Caki2 (cell line): Measurements from ENCODE around the gene RBM42. TPM values are rescaled to one million over a fixed set of nuclear protein-coding genes. Genes with fewer than 3 reads are reported as not detected.
"Not testable (repeated sequence)": the region's sequence is repeated elsewhere in the genome, so short reads cannot be mapped to it uniquely, and the experiment has no call there.

Source experiments
- DNase-seq: peaks from one replicate; pipeline ENCODE4 v3.0.0-alpha.2; 2015; ENCODE audit warnings: low read depth
- in situ Hi-C: cut with HindIII; loops from 2 replicates; pipeline ENCODE4 v1.10.0; 2016; ENCODE audit warnings: low sequenced_read_pairs, low pct_unique_long_range_greater_than_20kb, mixed read lengths
- total RNA-seq: library from RNA; depleted of rRNA; stranded (reverse); fragments of >200 nt; shearing (Covaris generic); gene quantifications from 2 replicates; pipeline ENCODE4 v1.2.3, GENCODE V29; 2014; ENCODE audit warnings: low replicate concordance

Gene RBM42
- total RNA-seq, 1 experiment from 2014 or later, result 171 TPM

DNA sequence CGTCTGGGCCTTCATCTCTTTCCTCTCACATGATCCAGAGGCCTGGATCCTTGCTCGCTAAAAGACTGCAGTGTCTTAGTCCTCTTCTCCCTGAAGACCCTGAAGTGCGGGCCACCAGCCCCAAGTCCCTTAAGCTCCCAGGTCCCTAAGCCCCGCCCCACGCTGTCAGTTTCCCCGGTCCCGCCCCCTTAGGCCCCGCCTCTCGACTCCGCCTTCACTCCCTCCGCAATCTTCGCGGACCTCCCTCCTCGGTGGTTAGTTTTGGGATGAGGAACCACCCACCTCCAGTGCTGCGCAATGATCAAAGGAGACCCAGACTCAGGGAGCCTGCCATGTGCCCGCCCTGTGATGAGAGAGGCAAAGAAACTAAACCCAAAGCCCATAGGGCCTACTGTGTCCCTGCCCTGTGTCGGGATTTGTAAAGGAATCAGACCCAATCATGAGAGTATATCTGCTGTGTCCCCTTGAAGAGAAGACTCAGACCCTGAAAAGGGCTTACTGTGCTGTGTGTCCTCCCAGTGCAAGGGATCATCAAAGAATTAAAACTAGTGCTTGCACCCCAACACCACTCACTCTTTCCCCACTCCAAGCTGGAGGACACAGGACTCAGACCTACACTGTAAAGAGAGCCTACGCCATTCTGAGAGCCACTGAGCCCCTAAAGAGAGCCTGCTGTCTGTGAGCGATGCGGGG is 16.3 kb downstream of the RBM42 start:
- in situ Hi-C loops, result no loop called here
- DNase-seq, result peak; percentile 65

- DNase-seq, result no peak
- in situ Hi-C loops, result no loop called here
These were observed 17.1 kb downstream of the RBM42 start for GRCh38 chr19:35645680-35646511.

DNA sequence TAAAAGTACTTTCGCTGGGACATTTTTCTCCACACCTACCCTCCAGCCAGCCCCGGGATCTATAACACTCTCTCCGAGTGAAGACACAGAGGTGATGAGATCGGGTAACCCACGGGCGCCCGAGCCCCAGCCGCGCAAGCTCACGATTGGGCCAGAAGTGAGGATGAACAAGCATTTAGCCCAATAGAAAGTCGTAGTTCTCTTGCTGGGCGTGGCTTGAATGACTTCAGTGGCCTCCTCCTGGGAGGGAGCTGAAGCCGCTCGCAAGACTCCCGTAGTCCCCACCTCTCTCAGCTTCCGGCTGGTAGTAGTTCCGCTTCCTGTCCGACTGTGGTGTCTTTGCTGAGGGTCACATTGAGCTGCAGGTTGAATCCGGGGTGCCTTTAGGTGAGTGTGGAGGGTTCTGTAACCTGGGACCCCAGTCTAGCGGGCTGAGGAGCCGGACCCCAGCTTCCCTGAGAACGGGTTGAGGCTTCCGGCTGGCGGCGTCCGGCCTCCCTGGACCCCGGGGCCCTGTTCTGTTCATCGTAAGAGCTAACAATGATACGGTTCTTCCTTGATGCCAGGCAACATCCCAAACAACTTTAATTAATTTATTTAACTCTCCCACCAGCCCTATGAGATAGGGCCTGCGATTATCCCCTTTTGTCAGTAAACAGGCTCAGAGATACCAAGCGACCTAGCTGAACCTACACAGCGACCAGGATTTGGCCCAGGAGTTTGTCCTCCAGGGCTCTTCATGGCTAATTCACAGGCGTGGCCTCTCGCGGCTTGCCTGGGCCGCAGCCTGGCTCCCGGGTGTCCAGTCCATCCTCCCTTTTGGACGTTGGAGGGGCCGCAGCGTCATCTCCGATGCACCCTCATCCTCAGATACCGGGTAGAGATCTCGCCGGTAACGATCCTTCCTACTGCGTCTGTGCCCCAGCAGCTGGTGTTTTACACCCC is 19.5 kb downstream of the RBM42 start, which contains the start of gene COX6B1:
COX6B1 (plus strand) TSS at position 307 of the 945 bp plus-strand sequence. CDS start 2,921 bp downstream, outside the sequence.
- in situ Hi-C loops, result no loop called here
- DNase-seq, result peak; percentile 96

DNA sequence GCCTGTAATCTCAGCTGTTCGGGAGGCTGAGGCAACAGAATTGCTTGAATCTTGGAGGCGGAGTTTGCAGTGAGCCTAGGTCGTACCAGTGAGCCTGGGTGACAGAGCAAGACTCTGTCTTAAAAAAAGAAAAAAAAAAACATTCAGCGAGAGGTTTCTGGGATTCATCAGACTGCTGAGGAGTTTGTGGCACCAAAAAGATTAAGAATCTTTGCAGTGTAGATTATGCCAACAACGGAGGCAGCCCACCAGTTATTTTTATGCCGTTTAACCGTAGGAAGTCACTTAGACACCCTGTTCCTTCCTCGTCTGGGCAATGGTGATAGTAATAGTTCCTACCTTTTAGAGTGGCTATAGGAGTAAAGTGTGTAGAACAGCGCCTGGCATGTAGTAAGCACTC is 21.7 kb downstream of the RBM42 start:
- no peak for DNase-seq
- in situ Hi-C loops, result no loop called here

DNA sequence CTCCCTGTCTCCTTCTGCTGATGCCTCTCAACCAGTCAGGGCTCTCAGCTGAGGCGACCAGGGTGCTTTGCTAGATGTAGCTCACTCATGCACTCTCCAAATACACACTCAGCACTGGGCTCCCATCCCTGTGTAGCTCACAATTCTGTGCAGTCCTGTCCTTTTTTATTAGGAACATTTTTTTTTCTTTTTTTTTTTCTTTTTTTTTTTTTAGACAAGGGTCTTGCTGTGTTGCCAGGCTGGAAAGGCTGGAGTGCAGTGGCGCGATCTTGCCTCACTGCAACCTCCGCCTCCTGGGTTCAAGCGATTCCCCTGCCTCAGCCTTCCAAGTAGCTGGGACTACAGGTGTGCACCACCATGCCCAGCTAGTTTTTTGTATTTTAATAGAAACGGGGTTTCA is 26.0 kb downstream of the RBM42 start:
- in situ Hi-C loops, result not testable (repeated sequence)

DNA sequence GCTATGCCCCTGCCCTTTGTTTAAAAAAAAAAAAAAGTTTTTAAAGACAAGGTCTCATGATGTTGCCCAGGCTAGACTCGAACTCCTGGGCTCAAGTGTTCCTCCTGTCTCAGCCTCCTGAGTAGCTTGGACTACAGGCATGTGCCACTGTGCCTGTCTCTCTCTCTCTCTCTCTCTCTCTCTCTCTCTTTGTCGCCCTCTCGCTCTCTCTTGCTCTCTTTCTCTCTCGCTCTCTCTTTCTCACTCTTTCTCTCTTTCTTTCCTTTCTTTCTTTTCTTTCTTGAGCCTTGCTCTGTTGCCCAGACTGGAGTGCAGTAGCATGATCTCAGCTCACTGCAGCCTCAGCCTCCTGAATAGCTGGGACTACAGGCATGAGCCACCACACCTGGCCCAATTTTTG is 26.8 kb downstream of the RBM42 start:
- in situ Hi-C loops, result no loop called here
- DNase-seq, result no peak

More for the DNA sequence above, 26.0 kb downstream of the RBM42 start:
- not testable (repeated sequence) for DNase-seq

GRCh38 chr19:35656700-35657099 is 27.9 kb downstream of the RBM42 start:
- in situ Hi-C loops, result no loop called here
- no peak for DNase-seq

- no peak for DNase-seq
- in situ Hi-C loops, result no loop called here
These were observed 29.3 kb downstream of the RBM42 start for GRCh38 chr19:35657904-35658700.

GRCh38 chr19:35661995-35662340 is 33.1 kb downstream of the RBM42 start:
- in situ Hi-C loops, result no loop called here
- no peak for DNase-seq

DNA sequence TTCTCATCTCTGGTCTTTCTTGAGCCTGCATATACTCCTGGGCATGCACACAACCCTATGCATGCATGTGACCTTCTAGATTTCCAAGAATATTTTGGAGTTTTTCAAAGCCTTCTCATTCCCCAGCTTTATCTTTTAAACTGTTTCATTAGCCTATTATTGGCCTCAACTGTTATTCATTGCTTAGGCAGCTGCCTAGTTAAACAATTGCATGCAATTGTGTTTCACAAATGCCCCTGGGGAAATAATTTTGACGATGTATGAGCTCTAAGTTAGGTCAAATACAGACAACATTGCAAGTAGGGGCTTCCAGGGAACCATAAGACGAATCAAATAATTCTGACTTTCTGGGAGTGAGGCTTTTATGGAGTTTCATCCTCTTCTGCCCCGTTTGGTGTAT is 35.1 kb downstream of the RBM42 start:
- in situ Hi-C loops, result no loop called here
- no peak for DNase-seq

DNA sequence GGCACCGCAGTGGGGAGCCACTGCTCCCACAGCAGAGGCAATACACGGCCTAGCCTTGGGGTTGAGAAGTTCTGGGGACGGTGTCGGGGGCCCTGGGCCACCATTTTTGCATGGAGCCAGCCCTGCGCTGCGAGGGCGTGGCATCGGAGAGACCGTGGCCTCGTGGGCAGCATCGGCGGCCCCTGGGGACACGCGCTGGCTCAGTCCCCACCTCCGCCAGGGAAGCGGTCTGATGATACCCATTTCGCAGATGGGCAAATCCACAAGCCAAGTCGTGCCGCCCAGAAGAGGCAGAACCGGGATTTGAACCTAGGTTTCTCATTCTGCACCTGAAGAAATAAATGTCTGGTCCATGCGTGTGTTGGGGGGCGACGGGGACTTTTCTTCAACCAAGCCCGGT is 36.3 kb downstream of the RBM42 start:
- DNase-seq, result no peak
- in situ Hi-C loops, result no loop called here

DNA sequence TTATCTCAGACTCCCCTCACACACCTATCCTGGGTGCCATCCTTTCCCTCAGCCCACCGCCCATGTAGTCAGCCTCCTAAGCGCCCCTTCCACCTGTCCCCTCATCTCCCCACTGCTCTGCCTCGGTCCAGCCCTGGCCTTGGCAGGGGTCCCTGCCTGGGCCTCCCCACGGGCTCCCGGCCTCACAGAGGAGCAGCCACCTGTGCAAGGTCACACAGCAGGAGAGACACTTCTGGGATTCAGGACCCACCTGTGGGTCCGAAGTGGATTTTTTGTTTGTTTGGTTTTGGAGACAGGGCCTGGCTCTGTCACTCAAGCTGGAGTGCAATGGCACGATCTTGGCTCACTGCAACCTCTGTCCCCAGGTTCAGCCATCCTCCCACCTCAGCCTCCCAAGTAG is 36.8 kb downstream of the RBM42 start:
- DNase-seq, result no peak
- in situ Hi-C loops, result no loop called here

- in situ Hi-C loops, result no loop called here
- no peak for DNase-seq
These were observed 37.5 kb downstream of the RBM42 start, which contains the start of gene UPK1A for GRCh38 chr19:35666251-35666913. UPK1A (plus strand) TSS chr19:35666517; CDS start chr19:35666813, 296 bp downstream.

GRCh38 chr19:35669566-35669965 is 40.7 kb downstream of the RBM42 start:
- no peak for DNase-seq
- in situ Hi-C loops, result no loop called here

- in situ Hi-C loops, result no loop called here
These were observed 41.1 kb downstream of the RBM42 start for GRCh38 chr19:35669974-35670373.

DNA sequence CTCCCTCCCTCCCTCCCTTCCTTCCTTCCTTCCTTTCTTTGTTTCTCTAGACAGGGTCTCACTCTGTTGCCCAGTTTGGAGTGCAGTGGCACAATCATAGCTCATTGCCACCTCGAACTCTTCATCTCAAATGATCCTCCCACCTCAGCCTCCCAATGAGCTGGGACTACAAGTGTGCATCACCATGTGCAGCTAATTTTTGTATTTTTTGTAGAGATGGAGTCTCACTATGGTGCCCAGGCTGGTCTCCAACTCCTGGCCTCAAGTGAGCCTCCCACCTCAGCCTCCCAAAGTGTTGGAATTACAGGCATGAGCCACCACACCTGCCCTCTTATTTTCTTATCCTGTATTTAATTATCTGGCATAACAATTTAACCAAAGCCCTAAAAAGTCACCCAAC is 41.9 kb downstream of the RBM42 start:
- no peak for DNase-seq
- in situ Hi-C loops, result no loop called here

More at GRCh38 chr19:35669974-35670373, 41.1 kb downstream of the RBM42 start:
- DNase-seq, result no peak

DNA sequence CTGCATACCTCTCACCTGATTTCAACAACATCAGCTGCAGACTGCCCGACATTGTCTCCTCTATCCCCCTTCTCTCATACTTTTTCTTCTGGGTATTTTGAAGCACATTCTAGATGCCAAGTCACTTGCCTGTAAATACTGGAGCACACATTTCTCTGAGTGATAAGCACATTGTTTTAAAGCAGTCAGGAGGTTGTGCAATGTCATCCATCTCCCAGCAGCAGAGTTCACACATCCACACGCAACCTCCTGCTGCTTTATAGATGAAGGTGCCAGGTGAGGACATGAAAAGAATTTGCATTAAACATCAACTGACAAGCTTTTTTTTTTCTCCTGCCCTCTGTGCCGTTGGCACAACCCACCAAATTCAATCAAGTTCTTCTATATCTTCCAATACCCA is 43.0 kb downstream of the RBM42 start:
- no peak for DNase-seq
- in situ Hi-C loops, result no loop called here
